22Rv1 (cell line): ENCODE data around the gene SEMA6A.

Experiments used
- ZFX ChIP-seq: fragments of 450-650 bp; IDR thresholded peaks from 2 replicates; pipeline ENCODE4 v1.6.1; 2017; ENCODE audit warnings: antibody characterized with exemption, borderline replicate concordance
- TF ChIP-seq, protein P1 (sequence below): fragments of 450-650 bp; IDR thresholded peaks from 2 replicates; pipeline ENCODE4 v1.5.1; 2017; ENCODE audit warnings: mild to moderate bottlenecking

DNA sequence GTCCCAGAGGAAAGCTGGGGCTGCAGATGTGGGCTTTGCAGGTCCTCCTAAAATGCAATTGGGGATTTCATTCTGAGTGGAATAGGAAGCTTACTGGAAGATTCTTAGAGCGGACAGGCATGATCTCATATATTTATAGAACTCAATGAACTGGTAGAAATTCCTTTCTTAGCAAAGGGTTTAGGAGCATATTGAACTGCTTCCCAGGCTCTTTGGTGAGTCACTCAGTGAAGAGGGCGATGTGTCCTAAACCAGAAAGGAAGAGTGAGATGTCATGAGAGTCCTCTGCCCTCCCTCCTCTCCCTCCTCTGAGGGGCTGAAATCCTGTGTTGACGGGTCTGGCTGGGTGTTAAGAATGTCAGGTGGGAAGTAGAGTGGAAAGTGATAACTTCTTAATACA lies 26.3 kb upstream of the SEMA6A start:
- TF ChIP-seq, protein P1, sequence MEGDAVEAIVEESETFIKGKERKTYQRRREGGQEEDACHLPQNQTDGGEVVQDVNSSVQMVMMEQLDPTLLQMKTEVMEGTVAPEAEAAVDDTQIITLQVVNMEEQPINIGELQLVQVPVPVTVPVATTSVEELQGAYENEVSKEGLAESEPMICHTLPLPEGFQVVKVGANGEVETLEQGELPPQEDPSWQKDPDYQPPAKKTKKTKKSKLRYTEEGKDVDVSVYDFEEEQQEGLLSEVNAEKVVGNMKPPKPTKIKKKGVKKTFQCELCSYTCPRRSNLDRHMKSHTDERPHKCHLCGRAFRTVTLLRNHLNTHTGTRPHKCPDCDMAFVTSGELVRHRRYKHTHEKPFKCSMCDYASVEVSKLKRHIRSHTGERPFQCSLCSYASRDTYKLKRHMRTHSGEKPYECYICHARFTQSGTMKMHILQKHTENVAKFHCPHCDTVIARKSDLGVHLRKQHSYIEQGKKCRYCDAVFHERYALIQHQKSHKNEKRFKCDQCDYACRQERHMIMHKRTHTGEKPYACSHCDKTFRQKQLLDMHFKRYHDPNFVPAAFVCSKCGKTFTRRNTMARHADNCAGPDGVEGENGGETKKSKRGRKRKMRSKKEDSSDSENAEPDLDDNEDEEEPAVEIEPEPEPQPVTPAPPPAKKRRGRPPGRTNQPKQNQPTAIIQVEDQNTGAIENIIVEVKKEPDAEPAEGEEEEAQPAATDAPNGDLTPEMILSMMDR, result no peak
- TF ChIP-seq ZFX, result no peak
